Stimulated activated CD8-positive, alpha-beta memory T cell treated with anti-CD3 and anti-CD28 coated beads, Interleukin-12 subunit alpha, Interleukin-12 subunit beta, amount 100 ng/mL, for 1 hour (primary cell): ENCODE data around the gene GMCL2.
"Not testable (repeated sequence)": the region's sequence is repeated elsewhere in the genome, so short reads cannot be mapped to it uniquely, and the experiment has no call there.

ENCODE experiments used
- DNase-seq: peaks from one replicate; pipeline ENCODE4 v3.0.0-alpha.2; 2020; ENCODE audit warnings: low read depth

The GMCL2 gene

GRCh38 chr5:178206166-178207101, 19.3 kb upstream of the GMCL2 start:
- no peak for DNase-seq

- DNase-seq, result no peak
These were observed 18.5 kb upstream of the GMCL2 start for GRCh38 chr5:178205749-178206047.

DNA sequence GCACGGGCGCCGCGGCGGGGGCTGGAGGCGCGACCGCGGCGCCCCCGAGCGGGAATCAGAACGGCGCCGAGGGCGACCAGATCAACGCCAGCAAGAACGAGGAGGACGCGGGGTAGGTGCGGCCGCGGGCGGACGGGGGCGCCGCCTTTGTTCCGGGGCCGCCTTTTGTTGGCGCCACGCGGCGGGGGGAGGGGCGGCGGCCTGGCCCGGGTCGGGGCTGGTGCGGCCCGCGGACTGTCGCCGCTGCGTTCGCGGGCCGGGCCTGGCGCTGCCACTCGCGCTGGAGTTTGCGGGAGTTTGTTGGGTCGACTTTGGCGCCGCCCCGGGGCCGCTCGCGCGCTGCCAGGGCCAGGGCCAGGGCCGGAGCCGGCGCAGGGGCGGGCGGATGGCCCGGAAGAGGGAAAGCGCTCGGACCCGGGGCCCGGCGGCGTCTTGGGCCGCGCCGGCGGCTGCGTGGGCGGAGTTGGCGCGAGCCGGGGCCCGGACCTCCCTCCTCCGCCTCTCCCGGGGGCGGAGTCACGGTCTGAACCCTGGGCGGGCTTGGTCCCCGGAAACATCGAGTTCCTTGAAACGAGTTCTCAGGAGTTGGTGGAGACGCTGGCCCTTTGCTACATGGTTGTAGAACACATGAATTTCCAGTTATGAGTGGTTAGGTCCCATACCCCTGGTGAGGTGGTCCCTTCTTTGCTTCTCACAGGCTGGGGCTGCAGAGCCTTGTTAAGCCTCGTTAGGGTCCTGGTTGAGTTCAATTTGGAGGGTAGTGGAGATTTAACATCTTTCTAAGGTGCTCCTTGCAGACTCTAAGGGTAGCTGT, 18.0 kb upstream of the GMCL2 start:
- peak; percentile 55 for DNase-seq

DNA sequence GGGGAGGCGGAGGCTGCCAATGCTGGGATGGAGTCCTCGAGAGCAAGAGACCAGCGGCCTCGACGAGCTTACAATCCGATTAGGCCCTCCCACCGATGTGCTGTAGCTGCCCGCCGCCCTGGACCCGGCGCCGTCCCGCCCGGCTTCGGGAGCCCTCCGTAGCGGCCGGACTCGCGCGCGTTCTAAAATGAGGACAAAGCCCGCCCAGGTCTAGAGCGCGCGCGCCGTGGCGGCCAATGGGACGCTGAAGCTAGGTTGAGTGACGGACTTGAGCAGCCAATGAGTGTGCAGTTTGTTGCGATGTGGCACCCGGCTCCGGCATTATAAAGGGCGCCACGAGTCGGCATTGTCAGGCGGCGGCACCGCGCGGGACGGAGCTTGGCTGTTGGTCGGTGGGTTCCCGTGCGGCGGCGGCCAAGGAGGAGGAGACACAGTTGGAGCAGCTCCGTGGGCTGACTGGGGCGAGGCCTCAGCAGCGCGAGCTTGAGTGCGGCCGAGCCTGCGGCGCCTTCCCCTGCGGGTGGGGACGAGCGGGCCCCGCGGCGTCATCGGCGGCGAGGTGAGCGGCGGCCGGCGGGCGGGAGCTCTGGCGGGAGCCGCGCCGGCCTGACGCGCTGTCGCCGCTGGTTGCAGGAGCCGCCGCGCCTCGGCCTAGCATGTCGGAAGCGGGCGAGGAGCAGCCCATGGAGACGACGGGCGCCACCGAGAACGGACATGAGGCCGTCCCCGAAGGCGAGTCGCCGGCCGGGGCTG, 17.2 kb upstream of the GMCL2 start, which contains the start of gene HNRNPAB:
TSS of gene HNRNPAB (plus strand) at position 352 of the 753 bp plus-strand sequence. CDS start at position 657, 305 bp downstream.
- DNase-seq, result peak; percentile 92

DNA sequence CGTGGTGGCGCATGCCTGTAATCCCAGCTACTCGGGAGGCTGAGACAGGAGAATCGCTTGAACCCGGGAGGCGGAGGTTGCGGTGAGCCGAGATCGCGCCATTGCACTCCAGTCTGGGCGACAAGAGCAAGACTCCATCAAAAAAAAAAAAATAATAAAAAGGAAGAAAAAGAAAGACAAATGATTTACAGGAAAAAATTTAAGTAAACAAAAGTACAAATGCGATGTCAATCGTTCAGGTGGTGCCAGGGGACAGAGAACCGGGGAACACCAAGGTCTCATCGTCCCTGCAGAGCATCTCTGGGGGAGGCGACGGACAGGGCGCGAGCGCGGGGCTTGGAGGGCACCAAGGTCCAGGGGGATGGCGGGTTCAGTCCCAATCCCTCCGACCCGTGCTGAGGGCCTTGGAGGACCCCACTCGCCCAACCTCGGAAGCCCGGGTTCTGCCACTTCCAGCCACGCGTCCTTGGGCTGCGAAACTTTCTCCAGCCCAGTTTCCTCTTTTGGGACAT, 16.6 kb upstream of the GMCL2 start:
- no peak for DNase-seq

DNA sequence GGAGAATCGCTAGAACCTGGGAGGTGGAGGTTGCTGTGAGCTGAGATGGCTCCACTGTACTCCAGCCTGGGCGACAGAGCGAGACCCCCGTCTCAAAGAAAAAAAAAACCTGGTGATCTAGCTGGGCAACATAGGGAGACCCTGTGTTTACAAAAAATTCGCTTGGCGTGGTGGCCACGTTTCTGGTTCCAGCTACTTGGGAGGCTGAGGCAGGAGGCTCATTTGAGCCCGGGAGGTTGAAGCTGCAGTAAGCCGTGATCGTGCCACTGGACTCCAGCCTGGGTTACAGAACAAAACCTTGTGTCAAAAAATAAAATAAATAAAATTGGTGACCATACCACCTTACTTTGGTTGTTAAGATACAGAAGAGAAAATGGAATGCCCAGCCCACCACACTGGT, 15.4 kb upstream of the GMCL2 start:
- no peak for DNase-seq

GRCh38 chr5:178201927-178202235, 14.7 kb upstream of the GMCL2 start:
- no peak for DNase-seq

- DNase-seq, result no peak
These were observed 14.2 kb upstream of the GMCL2 start for GRCh38 chr5:178201221-178201926.

- DNase-seq, result no peak
These were observed 12.6 kb upstream of the GMCL2 start for GRCh38 chr5:178199581-178200434.

DNA sequence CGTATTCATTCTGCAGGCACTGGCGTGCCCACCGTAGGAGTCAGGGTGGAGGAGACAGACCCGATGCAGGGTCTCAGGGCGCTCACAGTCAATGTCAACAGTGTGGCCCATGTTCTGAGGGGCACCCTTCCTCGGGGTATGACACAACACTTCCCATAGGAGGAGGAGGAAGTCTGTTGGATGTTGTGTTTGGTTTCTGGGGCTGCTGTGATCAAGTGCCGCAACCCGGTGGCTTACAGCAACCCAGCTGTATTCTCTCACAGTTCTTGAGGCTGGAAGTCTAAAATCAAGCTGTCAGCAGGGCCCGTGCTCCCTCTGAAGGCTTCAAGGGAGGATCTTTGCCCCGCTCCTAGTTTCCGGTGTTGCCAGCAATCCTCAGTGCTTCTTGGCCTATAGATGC, 11.5 kb upstream of the GMCL2 start:
- DNase-seq, result no peak

DNA sequence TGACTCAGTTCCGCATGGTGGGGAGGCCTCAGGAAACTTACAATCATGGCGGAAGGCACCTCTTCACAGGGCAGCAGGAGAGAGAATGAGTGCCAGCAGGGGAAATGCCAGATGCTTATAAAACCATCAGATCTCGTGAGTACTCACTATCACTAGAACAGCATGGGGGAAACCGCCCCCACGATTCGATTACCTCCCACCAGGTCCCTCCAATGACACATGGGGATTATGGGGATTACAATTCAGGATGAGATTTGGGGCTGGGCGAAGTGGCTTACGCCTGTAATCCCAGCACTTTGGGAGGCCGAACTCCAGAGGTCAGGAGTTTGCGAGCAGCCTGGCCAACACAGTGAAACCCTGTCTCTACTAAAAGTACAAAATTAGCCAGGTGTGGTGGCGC, 11.0 kb upstream of the GMCL2 start:
- DNase-seq, result not testable (repeated sequence)

DNA sequence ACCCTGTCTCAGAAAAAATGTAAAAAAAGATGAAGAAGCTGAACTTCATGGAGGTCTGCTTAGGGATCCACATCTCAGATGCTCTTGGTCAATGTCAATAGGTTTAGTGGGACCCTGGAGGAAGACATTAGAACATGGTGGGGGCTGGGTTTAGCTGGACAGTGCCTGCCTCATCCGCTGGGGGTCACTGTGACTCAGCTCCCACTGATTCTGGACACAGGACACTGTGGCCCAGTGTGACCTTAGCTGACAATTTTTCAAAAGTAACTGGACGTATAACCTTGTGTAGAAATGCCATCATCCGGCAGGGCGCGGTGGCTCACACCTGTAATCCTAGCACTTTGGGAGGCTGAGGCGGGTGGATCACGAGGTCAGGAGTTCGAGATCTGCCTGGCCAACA, 9.8 kb upstream of the GMCL2 start:
- DNase-seq, result no peak

GRCh38 chr5:178196281-178196812, 9.2 kb upstream of the GMCL2 start:
- no peak for DNase-seq

- no peak for DNase-seq
These were observed 6.9 kb upstream of the GMCL2 start for GRCh38 chr5:178194026-178194425.

- no peak for DNase-seq
These were observed 6.2 kb upstream of the GMCL2 start for GRCh38 chr5:178193251-178193809.

GRCh38 chr5:178192787-178193186, 5.6 kb upstream of the GMCL2 start:
- no peak for DNase-seq

DNA sequence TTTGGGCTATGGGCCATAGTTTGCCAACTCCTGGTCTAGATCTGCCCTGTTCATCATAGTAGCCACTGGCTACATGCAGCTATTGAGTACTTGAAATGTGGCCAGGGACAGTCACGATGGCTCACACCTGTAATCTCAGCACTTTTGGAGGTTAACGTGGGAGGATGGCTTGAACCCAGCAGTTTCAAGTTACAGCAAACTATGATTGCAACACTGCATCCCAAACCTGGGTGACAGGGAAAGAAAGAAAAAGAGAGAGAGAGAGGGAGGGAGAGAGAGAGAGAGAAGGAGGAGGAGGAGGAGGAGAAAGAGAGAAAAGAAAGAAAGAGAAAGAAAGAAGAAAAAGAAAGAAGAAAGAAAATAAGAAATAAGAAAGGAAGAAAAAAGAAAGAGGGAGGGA, 5.1 kb upstream of the GMCL2 start:
- DNase-seq, result no peak

DNA sequence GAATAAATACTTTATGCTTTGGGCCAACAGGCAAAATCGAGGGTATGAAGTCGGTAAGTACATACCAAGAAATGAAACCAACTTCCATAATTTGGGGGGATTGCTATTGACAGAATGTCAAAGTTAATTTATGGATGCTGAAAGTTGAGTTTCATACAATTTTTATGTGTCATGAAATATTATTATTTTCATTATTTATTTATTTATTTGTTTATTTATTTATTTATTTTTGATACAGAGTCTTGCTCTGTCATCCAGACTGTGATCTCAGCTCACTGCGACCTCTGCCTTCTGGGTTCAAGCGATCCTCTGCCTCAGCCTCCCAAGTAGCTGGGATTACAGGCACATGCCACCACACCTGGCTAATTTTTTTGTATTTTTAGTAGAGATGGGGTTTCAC, 4.5 kb upstream of the GMCL2 start:
- no peak for DNase-seq

GRCh38 chr5:178189433-178189832, 2.3 kb upstream of the GMCL2 start:
- no peak for DNase-seq

DNA sequence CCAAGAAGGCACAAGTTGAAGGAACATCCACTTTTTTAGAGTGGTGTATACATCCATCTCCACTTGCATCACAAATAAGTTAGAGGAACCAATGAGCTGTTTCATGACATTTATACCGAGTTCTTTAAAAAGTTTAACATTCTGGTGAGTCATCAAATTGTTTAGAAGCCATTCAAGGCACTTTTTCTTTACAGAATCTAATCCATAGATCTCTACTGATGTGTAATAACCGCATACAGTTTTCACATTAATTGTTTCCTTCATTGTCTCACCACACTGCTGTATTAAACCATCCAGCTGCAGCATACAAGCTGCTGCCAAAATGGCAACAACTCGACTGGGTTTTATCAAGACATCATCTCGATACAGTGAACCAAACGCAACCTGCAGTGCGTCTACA, 744 bp downstream of the GMCL2 start:
- no peak for DNase-seq
